ENCODE data around the gene GOT2.
"Not testable (repeated sequence)": the region's sequence is repeated elsewhere in the genome, so short reads cannot be mapped to it uniquely, and the experiment has no call there.

The GOT2 gene

DNA sequence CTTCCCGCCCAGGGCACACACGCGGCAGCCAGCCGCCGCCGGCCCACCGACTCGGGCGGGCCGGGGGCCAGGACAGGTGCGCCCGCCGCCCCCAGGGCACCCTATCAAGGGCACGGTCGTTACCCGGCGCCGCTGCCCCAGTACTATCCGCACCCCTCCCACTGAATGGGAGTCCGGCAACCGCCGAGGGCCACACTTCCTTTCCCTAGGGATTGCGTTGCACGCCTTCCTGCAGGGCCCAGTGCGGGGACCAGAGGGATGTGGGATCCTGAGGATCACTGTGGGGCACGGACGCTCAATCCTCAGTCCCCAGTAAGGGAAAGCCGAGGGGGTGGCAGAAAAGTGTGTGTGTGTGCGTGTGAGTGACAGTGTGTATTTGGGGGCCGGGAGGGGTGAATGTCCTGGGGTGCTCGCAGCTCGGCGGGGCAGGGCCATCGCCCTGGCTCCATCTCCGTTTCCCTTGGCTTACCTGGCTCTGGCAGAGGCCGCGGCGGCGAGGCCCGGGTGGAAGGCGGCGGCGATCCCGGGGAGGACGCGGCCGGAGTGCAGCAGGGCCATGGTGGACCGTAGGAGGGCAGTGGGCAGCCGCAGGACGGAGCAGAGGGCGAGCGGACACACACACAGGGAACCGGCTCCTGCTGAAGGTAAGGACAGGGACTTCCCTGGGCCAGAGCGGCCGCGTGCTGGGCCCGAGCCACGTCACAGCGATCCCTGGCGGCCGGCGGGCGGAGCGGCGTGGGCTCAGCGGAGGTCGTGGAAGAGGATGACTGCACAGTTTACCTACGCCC is at the start of gene GOT2:
TSS of gene GOT2 (minus strand) at position 646 of the 788 bp plus-strand sequence. CDS start at position 558, 88 bp downstream.
- FAIRE-seq (no peak), DNase-seq (ENCODE audit: low spot score) (peak; percentile 77)

DNA sequence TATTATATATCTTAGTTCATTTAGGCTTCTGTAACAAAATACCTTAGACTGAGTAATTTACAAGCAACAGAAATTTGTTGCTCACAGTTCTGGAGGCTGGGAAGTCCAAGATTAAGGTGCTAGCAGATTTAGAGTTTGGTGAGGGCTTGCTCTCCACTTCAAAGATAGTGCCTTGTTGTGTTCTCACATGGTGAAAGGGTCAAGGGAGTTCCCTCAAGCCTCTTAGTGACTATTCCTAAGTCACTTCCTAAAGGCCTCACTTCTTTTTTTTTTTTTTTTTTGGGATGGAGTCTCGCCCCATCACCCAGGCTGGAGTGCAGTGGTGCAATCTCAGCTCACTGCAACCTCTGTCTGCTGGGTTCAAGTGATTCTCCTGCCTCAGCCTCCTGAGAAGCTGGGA is 45.2 kb upstream of the GOT2 start:
- not testable (repeated sequence) for FAIRE-seq; DNase-seq (ENCODE audit: low spot score)

DNA sequence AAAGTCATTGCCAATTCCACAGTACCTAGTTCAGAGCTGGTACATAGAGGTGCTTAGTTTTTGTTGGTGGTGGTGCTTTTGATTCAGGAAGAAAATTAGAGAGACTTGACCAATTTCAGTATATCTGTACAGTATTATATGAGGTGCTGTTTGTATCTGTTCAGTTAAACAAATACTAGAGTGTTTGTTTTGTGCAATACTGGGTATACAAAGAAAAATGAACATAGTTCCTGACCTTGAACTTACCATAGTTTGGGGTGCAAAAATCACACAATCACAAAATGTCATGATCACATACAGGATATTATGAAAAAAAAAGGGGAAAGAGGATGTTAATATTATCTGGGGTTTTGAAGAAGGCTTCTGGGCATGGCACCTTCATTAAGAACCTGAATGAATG is 39.8 kb upstream of the GOT2 start:
- FAIRE-seq, result no peak
- DNase-seq (ENCODE audit: low spot score), result no peak

DNA sequence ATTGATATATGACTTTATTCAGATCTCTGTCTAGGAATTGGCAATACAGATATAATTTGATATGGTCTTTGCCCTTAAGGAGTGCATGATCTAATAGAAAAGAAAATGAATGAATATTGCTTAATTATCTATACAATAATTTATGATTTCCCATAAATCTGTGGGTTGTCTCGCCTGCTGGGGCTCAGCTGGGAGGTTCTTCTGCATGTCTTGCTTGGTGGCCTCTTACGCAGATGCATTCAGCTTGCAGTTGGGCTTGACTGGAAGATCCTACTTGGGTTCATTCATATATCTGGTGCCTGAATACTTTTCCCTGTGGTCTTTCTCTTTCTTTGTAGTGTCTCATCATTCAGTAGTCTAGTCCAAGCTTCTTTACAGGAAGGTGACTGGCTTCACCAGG is 34.0 kb upstream of the GOT2 start:
- FAIRE-seq, result no peak
- DNase-seq (ENCODE audit: low spot score), result no peak

GRCh38 chr16:58767581-58767980 is 33.5 kb upstream of the GOT2 start:
- DNase-seq (ENCODE audit: low spot score) (no peak), FAIRE-seq (no peak)

DNA sequence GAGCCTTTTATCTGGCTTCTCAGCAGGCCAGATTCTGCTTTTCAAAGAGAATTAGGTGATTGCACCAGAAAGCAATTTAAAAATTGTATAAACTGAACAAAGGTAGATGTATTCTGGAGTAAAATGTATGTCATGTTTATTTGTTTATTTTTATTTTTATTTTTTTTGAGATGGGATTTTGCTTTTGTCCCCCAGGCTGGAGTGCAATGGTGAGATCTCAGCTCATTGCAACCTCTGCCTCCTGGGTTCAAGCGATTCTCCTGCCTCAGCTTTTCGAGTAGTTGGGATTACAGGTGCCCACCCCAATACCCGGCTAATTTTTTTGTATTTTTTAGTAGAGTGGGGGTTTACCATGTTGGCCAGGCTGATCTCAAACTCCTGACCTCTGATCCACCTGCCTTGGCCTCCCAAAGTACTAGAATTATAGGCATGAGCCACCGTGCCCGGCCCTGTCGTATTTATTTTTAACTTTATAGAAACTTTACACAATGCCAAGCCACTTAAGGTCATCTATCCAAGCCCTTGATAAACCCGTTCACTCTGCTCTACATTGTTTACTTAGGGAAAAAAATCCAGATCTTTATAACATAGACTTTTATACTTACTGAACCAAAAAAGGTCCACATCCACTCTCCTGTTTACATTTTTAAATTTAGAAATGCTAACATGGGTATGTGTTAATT is 22.7 kb upstream of the GOT2 start:
- peak; percentile 33 for FAIRE-seq

GRCh38 chr16:58755989-58756649 is 22.0 kb upstream of the GOT2 start:
- peak; percentile 47 for DNase-seq (ENCODE audit: low spot score)
- no peak for FAIRE-seq

More for the DNA sequence above, 22.7 kb upstream of the GOT2 start:
- no peak for DNase-seq (ENCODE audit: low spot score)

DNA sequence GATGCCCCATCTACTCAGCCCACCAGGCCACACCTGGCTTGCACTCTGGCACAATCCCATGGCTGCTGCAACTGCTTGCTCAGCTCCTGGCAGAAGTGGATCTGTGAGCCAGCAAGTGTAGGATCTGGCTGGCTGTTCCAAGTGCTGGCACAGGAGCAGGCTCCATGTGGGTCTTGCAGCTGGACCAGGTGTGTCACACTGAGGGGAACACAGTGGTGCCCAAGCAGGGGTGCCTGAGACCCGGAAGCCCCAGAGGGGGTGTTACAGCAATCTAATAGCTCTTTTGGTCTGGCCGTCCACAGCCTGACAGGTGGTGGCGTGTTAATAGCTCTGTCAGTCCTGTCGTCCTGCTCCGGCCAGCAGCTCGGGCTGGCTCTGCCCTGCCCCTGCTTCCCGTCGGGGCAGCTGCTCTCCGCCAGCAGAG is 19.6 kb upstream of the GOT2 start:
- FAIRE-seq, result no peak
- DNase-seq (ENCODE audit: low spot score), result no peak

DNA sequence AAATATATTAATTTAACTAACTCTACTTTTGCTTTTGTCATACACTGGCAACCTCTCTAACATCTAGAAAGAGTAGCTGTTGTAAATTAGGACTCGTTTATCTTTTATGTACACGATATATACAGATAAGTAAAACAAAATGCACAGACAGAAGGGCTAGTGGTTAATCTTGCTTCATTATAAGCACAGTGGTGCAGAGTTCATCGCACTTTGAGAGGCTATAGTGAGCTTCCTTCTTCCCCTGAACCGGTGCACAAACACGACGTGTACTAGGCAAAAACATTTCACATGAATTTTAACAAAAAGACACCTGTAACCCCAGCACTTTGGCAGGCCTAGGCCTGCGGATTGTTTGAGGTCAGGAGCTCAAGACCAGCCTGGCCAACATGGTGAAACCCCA is 10.4 kb upstream of the GOT2 start:
- DNase-seq (ENCODE audit: low spot score) (no peak), FAIRE-seq (no peak)

DNA sequence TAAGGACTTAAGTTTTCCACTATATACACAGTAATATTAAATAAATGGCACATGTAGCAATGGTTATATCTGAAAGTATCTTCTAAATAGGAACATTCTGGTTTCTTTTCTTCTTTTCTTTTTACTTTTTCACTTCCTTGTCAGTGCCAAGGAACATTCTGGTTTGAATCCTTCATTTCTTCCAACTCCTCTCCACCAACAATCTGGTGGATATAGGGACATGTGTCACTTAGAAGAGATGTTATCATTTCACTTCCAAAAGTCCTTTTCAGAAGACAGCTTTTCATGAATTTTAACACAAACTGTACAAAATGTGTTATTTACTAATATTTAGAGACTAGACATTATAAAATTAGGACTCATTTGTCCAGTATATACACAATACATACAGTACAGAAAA is 7.9 kb upstream of the GOT2 start:
- FAIRE-seq, result no peak

GRCh38 chr16:58741166-58741565 is 7.0 kb upstream of the GOT2 start:
- DNase-seq (ENCODE audit: low spot score), result no peak
- no peak for FAIRE-seq

More for the DNA sequence above, 7.9 kb upstream of the GOT2 start:
- no peak for DNase-seq (ENCODE audit: low spot score)

GRCh38 chr16:58738672-58739296 is 4.7 kb upstream of the GOT2 start:
- FAIRE-seq (no peak), DNase-seq (ENCODE audit: low spot score) (no peak)

DNA sequence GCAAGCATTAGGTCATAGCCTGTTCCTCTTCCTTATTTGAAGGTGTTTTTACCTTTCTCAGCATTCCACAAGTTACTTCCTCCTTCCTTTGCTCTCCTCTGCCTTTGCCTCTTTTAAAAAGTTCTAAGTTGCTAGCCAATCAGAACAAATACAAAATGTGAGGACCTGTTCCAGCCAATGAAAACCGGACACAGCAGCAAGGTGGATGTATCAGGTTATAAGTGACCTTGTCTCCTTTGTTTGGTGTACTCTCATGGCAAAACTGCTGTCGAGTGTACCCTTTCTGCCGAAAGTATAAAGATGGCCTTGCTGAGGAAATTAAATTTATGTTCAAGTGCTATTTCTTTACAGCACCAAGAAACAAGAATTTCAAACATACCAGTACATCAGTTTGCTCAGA is 2.2 kb upstream of the GOT2 start:
- DNase-seq (ENCODE audit: low spot score); FAIRE-seq: not testable (repeated sequence)

DNA sequence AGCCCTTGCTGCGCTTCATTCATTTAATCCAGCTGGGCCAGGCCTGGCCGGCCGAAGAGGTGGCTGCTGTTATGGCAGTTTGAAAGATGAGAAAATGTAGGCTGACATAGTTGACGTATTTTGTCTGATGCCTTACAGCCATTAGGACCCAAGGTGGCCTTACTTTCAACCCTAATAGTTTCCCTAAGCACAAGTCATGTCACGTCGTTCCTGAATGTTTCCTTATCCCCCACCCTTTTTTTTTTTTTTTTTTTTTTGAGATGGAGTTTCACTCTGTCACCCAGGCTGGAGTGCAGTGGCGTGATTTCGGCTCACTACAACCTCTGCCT is 307 bp upstream of the GOT2 start:
- FAIRE-seq (no peak), DNase-seq (ENCODE audit: low spot score) (no peak)

- no peak for DNase-seq (ENCODE audit: low spot score)
These were observed 857 bp downstream of the GOT2 start for GRCh38 chr16:58733248-58733670.

GRCh38 chr16:58732545-58733247 is 1.4 kb downstream of the GOT2 start:
- DNase-seq (ENCODE audit: low spot score) (peak; percentile 16), FAIRE-seq (peak; percentile 60)

More at GRCh38 chr16:58733248-58733670, 857 bp downstream of the GOT2 start:
- FAIRE-seq, result no peak

DNA sequence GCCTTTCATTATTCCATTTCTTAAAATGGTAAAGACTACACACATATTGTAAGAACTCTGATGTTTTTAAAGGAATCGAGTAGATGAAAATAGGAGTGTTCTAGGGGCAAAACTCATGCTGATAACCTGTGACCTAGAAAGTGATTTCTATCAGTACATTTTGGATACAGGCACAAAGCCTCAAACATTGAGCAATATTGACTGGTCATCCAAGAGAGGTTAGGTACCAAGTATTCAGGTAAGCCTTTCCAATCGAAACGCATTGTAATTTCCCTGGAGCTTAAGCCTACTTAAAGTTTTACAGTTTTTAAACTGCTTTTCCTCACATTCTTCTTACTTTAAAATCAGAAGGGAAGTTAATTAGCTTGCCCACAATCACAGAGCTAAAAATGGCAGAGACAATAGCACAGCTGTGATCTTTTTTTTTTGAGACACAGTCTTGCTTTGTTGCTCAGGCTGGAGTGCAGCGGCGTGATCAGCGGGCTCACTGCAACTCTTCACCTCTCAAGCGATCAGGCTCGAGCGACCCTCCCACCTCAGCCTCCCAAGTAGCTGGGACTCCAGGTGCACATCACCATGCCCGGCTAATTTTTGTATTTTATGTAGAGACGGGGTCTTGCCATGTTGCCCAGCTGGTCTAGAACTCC is 3.3 kb downstream of the GOT2 start:
- FAIRE-seq, result no peak
- no peak for DNase-seq (ENCODE audit: low spot score)

- FAIRE-seq, result no peak
- no peak for DNase-seq (ENCODE audit: low spot score)
These were observed 6.1 kb downstream of the GOT2 start for GRCh38 chr16:58727796-58728568.

GRCh38 chr16:58727028-58727781 is 6.9 kb downstream of the GOT2 start:
- no peak for FAIRE-seq
- no peak for DNase-seq (ENCODE audit: low spot score)
